Stomach (tissue), 4 donors: ENCODE results near the gene TP63.

ENCODE experiments used
- EP300 ChIP-seq: sonication (generic); formaldehyde crosslinking; IDR thresholded peaks from one replicate; pipeline ENCODE4 v1.6.1; 2017; ENCODE audit warnings: antibody characterized with exemption
- POLR2A ChIP-seq, 4 donors: fragments of 450-650 bp; IDR thresholded peaks; one replicate each; pipeline ENCODE4 v1.6.1; 2016; ENCODE audit warnings: antibody characterized with exemption in 4 of 4, control low read depth in 2 of 4, mild to moderate bottlenecking in 1 of 4, moderate library complexity in 1 of 4
- TF ChIP-seq, protein P1 (sequence below), 7 experiments: fragments of 450-650 bp in 4 of 7; fragments of 200-600 bp in 3 of 7; sonication (generic) in 3 of 7; IDR thresholded peaks; one replicate each; pipeline ENCODE4 v1.5.1; 2016 to 2019; ENCODE audit warnings: antibody characterized with exemption in 7 of 7, control low read depth in 2 of 7, mild to moderate bottlenecking in 1 of 7

- TF ChIP-seq, protein P1, sequence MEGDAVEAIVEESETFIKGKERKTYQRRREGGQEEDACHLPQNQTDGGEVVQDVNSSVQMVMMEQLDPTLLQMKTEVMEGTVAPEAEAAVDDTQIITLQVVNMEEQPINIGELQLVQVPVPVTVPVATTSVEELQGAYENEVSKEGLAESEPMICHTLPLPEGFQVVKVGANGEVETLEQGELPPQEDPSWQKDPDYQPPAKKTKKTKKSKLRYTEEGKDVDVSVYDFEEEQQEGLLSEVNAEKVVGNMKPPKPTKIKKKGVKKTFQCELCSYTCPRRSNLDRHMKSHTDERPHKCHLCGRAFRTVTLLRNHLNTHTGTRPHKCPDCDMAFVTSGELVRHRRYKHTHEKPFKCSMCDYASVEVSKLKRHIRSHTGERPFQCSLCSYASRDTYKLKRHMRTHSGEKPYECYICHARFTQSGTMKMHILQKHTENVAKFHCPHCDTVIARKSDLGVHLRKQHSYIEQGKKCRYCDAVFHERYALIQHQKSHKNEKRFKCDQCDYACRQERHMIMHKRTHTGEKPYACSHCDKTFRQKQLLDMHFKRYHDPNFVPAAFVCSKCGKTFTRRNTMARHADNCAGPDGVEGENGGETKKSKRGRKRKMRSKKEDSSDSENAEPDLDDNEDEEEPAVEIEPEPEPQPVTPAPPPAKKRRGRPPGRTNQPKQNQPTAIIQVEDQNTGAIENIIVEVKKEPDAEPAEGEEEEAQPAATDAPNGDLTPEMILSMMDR (IDR thresholded peaks at IDR 0.05), result no peak
- TF ChIP-seq POLR2A (IDR thresholded peaks at IDR 0.05), result no peak
- no peak for TF ChIP-seq EP300
Measured at GRCh38 chr3:189834462-189834861, 203.3 kb downstream of the TP63 start.
